SH-SY5Y (cell line): ENCODE data around the gene KSR1.

Source experiments
- GATA2 ChIP-seq: IDR thresholded peaks from 2 replicates; pipeline ENCODE4 v1.6.1; 2011; ENCODE audit warnings: mild to moderate bottlenecking, low read depth, low read length
- GATA3 ChIP-seq: IDR thresholded peaks from 2 replicates; pipeline ENCODE4 v1.6.1; 2011; ENCODE audit warnings: low read depth, mild to moderate bottlenecking, low read length, moderate library complexity

DNA sequence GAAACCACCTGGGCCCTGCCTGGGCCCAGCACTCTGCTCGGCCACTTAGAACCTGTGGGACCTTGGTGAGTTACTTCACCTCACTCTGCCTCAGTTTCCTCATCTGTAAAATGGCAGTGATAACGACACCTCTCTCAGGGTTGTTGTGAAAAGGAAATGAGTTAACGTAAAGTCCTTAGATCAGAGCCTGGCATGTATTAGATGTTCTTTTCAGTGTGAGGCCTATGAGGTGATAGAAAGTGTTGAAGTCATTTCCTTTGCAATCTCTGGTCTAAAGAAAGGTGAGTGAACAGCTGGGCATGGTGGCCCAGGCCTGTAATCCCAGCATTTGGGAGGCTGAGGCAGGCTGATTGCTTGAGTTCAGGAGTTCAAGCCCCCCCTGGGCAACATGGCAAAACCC is 123.1 kb downstream of the KSR1 start:
- TF ChIP-seq GATA2 = no peak
- no peak for TF ChIP-seq GATA3
